CD4-positive, alpha-beta T cell treated with Interleukin-15 for 4 hours (primary cell): ENCODE results near the gene PATZ1.
A peak's percentile ranks its signal among the peaks of the same experiment; 100 is the strongest.
"Not testable (repeated sequence)": the region's sequence is repeated elsewhere in the genome, so short reads cannot be mapped to it uniquely, and the experiment has no call there.

Experiments used
- DNase-seq: peaks from one replicate; pipeline ENCODE4 v3.0.0-alpha.2; 2020; ENCODE audit warnings: low spot score

PATZ1 gene

DNA sequence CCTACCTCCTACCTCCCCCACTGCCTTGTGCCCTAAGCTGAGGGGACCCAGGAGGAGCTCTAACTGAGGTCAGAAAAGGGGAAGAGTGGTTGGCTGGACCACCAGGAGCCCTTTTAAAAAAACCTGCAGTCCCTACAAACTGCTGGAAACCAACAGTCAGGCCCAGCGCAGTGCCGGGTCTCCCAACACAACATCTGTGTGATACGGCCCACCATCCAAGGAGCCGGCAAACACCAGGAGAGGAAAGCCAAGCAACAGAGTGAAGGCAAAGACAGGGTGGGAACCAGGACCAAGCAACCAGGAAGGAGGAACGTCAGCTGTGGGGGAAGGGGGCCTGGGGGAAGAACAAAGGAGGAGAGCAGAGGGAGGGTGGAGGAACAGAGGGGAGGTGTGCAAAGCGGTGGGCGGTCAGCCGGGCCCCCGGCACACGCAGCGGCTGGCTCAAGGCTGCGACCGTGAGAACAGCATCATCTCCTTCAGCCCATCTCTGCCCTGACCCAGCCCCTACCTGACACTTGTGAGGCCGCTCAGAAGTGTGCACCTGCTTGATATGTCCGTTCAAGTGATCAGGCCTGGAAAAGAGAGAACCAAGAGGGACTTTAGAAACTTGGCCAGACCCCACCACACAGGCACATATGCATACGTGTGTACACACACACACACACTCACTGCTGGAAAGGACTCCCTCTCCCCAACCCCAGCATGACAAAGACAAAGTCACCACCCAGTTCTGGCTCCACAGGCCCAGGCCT is 3.6 kb downstream of the PATZ1 start:
- DNase-seq = no peak

DNA sequence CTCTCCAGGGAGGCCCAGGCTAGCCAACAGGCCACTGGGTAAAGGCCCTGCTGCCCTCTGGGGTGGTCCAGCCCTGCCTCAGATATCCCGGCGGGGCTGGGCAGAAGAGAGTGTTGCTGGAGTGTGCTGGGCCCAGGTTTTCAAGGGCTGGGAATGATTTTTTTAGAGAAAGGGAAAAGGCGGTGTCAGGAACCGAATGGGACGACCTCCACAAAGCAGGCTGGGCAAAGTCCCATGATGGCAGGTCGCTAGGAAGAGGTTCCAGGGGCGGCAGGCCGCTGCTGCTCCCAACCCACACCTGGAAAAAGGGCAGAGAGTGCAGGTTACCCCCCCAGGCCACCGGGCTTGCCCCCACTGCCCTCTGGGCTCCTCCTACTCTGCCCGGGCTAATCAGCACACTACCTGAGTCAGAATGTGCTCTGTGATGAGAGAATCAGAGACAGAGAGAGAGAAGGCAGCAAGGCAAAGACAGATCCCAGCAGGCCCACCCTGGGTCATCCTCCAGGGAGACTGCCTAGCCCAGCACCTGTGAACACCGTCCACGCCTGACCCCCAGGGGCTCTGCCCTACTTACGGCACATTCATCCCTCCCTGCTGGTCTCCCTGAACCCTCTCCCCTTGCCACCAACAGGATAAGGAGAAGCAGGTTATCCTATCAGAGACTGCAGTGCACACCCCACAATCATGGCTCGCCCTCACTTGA is 4.6 kb downstream of the PATZ1 start:
- no peak for DNase-seq

DNA sequence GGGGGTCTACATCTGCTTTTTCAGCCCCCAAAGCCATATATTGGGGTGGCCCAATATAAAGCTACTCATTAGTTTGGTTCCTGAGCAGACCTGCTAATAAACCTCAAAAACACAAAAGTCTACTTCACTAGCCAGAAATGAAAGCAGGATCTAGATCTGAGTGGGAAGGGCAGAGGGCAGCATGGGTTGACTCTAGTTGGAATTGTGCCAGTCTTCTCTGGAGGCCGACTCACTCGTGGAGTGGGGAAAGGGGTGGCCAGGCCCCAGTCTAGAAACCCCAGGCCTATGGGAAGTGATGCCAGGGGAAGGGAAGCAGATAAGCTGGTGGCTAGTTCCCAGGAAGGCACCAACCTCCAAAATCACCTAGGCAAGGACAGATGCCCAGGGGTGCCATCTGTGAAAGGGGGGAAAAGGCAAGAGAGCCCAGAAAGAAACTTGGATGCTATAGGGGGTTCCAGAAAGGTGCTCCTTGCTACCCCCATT is 5.3 kb downstream of the PATZ1 start:
- DNase-seq = no peak

DNA sequence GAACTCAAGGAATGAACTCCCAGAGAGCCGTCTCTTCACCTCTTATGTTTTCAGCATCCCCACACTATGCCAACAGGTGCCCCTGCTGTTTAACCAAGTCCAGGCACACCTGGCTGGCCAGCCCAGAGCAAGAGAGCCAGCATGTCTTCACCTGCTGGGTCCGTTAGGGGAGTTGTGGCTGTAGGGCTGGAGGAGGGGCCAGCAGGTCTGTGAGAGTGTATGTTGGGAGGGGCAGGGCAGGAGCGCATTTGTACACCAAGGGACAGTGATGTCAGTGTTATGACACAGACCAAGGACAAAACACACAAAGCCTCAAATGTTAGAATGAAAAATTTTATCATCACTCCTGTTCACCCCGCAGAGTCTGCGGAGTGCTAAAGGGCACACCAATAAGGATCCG is 5.8 kb downstream of the PATZ1 start:
- no peak for DNase-seq

DNA sequence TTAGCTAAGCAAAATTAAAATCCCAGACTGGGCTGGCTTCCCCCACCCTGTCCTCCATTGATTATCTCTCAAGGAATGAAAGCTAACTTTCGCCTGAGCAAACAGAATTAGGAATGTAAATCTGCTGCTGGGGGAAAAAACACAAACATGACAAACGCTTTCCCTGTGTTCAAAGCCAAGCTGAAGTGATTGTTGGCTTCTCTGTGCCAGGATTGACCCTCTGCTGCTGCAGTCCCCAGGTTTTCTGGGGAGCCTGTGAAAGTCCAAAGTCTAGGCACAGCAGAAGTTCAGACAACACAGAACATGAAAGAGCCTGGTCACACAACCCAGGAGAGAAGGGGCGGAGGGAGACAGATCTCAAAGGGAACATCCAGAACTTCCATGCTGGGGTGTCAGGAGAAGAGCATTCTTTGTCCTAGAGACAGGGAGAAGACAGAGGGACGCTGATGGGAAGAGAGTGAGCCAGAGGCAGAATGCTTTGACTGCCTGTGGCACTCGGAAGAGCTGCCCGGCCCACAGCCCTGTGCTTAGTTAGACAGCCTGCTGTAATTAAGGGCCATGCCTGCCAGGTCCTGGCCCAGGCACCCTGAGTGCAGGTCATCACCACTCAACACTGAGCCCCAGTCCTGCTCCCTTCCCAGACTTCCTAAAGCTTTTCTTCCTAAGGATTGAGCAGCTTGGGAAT is 6.9 kb downstream of the PATZ1 start:
- no peak for DNase-seq

DNA sequence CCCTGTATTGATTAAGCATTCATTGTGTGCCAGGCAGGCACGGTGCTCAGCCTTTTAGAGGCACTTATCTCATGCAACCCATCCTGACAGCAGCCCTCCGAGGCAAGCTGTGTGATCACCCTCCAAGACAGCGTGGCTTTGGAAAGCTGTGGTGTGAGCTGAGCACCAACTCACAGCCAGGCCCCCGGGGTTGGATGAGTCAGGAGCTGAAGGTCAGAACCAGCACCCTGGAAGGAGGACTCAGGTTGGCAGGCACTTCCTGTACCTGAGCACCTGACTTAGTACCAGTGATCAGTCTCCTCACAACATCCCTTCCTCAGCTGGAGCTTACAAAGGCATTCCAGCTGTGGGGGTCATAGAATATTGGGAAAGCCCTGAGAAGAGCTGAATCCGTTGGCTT is 9.0 kb downstream of the PATZ1 start:
- DNase-seq = no peak

DNA sequence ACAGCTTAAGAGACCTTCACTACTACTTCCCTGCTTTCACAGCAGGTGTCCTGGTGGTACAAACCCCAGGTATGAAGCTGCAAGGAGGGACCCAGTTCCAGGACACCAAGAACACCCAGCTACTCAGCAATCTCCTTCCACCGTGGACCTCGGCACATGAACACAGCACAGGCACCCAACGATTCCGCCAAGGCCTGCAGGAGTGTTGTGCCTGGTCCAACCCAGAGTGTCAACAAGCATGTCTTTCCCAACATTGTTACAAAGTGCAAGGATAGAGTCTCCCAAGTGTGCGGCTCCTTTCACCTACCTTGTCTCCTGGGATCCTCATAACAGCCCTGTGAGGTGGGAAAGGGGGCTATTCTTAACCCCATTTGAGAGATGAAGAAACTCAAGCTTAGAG is 11.8 kb downstream of the PATZ1 start:
- no peak for DNase-seq

DNA sequence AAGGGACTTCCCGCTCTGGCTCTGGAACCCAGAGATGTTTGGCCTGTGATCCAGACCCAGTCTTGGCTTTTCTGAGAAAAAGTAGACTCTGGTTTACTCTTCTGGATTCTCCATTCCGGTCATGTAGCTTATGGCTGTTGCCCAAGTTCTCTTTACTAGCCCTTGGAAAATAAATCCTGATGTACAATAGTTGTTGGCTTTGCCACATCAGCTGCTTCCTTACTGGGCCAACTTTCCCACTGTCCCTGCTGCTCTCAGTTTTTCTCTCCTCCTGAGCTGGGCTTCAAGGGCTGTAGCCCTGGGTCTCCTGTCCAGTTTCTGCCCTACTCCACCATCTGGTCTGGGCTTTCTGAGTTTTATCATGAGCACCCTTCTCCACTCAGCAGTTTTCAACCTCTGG is 12.5 kb downstream of the PATZ1 start:
- no peak for DNase-seq

DNA sequence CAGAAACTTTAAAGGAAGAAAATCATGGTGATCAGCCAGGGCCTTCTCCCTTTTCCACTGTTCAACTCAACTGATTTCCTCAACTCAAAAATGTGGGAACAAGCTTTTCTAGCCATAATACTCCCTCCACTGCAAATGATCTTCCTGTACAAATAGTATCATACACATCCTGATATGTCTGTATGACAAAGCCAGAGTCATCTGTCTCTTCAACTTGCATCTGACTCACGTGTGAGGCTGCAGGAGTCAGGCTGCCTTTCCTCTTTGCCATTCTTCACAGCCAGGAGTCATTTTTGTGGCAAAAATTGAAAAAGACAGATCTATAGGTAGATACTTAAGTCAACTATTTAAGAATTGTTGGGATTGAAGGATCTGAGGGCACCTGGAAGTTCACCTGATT is 13.3 kb downstream of the PATZ1 start:
- no peak for DNase-seq

DNA sequence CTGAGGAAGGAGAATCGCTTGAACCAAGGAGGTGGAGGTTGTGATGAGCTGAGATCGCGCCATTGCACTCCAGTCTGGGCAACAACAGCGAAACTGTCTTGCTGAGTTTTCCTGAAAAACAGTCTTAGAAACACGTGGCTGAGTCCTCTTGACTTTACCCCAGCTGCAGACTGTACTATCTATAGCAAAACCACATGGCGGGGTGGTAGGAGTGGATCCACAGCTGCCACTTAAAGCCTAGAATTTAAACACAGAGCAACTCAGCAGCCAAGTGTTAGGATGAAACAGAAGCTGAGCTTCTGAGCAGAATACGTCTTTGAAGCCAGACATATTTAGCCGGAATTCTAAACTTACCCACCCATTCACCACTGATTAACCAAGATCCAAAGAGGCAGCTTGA is 14.1 kb downstream of the PATZ1 start:
- DNase-seq = no peak

DNA sequence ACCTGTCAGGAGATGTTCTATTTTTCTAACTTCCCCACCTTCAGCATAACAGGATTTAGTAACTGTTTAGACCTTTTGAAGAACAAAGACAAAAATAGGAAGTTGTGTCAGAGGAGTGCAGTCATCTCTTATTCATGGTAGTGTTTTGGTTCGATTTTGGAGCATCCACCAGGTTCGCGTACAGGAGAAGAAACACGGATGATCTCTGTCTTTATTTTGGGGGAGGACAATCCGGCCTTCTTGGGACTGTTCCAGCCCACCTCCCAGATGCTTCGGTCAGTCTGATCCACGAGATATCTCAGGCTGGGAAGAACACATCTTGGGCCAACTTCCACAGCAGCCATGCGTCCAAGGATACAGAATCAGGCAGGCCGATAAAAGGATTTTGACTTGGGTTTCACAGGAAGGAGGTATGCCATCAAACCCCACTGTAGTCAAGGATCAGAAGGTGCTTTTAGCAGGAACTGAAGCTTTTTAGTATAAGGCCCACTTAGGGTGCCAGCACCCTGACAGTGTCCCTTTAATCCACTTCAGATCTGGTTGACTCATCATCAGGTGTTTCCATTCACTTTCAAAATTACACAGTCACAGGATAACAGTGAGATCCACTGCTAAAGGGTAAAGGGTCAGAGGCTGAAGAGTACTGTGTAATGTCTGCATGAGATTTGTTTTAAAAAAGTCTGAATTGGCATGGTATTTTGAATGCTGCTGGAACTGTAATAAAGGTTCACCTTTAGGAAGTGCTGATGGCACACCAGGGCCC is 16.5 kb downstream of the PATZ1 start:
- DNase-seq = no peak

DNA sequence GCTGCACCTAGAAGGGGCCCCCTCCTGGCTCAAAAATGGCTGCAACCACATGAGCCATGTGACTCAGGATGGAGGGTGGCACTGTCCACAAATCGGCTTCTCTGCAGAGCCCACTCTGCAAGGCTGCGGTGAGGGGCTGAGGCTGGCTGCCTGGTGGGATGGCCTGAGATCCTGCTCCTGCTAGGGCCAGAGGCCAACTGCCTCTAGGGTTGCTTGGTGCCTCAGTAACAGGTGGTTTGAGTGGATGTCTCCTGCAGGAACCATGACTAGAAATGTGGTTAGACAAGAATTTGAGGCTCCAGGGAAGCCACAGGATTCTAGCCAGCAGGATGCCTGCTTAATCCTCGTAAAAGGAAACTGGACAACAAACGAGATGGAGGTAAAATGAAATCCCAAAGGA is 17.1 kb downstream of the PATZ1 start:
- no peak for DNase-seq

DNA sequence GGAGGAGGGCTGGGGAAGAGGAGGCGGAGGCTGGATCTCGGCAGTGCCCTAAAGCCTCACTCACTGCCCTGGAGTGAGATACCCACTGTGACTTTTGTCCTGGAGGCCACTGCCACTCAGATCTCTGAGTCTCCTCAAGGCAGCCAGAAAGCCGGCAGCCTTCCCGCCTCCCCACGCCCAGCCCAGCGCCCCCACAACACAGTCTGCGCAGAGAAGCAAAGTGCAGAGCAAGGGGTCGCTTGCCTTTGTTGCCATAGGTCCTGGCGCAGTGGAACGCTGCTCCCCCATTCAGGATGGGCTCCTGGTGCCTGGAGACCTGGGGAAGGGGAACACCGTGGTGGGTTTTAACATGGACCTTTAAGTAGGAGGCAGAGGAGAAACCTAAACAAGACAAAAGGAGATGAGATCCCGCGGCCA is 17.6 kb downstream of the PATZ1 start:
- no peak for DNase-seq

DNA sequence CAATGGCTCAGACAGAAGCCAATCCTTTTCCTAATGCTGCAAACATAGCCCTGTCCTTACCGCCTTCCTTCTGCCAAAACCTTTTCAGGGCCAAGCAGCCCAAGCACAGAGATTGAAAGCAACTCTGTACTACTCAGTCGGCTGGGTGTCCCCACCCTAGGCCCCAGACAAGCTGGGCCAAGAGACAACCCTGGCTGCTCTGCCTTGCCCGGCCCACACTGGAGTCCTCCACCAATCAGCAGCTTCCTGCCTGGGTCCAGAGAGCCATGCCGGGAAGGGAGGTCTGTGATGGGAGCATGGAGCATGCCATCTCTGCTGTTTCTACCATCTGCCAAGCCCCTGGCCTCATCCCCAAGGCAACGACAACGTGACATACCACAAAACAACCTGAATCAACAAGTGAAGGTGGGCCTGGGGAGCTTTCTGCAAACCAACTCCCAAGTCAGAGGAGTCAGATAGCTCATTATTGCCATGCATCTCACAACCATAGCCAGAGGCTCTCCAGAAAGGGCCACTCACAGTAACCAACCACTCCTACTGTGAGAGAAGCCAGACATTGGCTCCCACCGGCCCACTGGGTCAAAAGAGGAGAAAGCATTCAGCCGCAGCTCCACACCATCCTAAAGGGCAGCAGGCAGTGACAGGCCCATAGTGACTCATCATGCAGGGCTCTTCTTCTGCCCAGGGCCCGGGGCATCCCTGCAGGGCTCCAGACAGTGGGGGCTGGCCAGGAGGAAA is 18.2 kb downstream of the PATZ1 start:
- no peak for DNase-seq

DNA sequence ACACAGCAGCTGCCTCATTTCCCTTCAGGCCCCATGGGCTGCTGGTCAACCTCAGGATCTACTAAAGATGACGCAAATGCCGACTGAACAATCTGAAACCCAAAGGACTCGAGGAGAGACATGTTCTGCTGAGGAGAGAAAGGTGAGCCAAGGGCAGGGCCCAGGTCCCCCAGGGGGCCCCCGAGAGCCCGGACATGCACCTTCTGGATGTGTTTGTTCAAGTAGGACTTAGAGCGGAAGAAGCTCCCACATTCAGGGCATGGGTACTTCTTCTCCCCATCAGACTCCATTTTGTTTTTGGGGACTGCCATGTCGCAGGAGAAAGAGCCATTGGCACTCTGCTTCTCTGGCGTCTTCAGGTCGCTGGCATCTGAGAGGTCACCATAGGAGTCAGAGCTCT is 19.3 kb downstream of the PATZ1 start:
- no peak for DNase-seq

DNA sequence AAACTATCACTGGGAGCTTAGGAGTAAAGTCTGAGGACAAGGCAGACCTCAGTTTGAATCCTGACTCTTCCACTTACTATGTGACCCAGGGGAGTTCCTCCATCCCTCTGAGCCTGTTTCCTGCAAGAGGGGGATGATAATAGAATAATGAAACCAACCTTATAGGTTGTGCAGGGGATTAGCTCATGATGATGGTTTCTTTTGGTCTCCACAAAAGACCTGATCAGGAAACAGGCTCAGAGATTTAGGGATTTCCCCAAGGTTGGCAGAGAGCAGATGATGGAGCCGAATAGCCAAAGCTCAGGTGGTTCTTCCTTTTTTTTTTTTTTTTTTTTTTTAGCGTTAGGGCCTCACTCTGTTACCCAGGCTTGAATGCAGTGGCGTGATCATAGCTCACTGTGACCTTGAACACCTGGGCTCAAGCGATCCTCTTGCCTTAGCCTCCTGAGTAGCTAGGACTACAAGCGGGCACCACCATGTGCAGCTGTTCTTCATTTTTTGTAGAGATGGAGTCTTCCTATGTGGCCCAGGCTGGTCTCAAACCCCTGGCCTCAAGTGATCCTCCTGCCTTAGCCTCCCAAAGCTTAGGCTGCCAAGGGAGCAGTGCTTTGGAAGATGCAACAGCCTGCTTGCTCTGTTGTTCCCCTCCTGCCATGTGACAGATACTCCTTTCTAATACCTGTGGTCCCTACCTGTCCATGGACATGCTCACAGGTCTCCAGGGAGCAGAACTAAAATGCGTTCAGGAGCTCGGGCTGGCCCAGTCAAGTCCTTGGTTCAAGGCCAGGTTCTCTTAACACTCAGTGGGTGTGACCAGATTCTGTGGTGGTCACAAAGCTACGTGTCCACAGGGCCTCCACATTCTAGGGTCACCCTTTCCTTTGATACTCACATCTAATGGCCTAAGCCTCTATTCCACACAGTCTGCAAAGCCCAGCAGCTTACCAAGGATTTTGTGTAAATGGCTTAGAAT is 22.3 kb downstream of the PATZ1 start:
- DNase-seq = no peak

DNA sequence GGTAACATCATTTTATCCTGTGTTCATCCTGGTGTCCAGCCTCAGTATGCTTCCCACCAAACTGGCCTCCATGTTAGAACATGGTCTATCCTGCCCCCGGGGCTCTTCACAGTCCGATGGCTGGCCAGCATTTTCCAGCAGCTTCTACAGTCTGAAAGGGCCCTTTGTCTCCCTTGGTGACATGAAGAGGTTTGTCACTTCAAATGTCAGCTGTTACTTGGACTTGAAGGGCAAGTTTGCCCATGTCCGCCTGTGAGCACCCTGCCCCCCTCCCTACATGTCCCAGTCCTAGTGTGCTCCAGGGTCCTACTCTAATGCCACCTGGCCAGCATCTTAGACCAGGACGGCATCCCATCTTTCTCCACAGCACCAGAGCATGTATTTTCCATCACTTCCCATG is 24.7 kb downstream of the PATZ1 start:
- no peak for DNase-seq

DNA sequence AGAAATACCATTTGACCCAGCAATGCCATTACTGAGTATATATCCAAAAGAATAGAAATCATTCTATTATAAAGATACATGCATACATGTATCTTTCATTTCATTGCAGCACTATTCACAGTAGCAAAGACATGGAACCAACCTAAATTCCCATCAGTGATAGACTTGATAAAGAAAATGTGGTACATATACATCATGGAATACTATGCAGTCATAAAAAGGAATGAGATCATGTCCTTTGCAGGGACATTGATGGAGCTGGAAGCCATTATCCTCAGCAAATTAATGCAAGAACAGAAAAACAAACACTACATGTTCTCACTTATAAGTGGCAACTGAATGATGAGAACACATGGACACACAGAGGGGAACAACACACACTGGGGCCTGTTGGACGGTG is 31.9 kb downstream of the PATZ1 start:
- DNase-seq = not testable (repeated sequence)

DNA sequence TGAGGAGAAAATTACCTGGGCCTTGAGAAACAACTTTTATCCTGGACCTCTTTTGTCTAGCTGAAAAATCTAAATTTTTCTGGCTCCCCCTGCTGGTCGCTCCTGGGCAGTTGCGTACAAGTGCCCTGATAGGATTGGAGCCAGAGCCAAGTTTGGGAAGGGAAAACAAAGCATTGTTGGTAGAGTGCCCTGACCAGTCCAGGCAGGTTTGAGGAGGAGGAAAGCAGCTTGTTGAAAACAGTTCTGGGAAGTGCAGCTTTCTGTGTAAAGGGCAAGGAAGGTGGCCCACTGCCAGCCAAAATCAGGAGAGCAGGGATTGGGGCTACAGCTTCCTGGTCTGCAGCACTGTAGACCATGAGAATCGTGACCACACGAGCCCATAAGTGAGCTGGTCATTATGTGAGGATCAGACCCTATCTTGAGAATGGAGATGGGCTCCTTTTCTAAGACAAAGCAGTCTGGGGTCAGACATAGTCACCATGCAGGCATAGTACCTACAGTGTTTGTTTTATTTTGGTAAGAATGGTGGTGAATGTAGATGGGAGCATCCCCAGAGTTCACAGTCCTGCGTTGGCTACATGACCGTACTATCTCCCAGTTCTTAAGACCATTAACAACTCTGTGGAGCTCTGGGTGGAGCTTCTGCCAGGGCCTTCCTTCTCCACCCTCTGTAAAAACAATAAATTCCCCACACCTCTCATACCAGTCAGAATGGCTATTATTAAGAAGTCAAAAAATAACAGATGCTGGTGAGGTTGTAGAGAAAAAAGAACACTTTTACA is 32.6 kb downstream of the PATZ1 start:
- peak; percentile 70 for DNase-seq

DNA sequence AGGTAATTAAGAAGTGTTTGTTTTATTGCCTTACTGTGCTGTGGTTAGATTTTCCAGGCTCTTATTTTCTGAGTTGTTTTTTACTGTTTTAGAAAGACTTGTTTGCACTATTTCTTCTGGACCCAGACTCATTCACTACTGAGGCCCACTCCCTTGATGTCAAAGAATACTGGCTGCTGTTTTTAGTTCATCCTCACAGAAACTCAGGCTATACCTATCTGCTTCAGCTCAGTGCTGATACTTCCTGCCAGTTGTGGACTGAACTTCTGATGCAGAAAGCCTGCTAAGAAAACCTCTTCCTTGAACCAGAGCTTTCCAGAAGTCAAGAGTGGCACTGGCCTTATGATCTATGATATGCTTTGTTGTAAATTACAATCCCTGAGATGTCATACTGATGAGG is 38.0 kb downstream of the PATZ1 start:
- peak; percentile 41 for DNase-seq
